Dendritic cell treated with granulocyte-macrophage colony-stimulating factor and Interleukin-4, amounts not matched to agents 40 ng/mL and 50 ng/mL, for 4 days (primary cell): ENCODE data around the gene LMO4.

Experiments
- H3K27ac Mint-ChIP-seq: one replicate; pipeline ENCODE4 v1.8.0; 2022; ENCODE audit warnings: mild to moderate bottlenecking, mixed read lengths
- H3K27me3 Mint-ChIP-seq: one replicate; pipeline ENCODE4 v1.8.0; 2022; ENCODE audit warnings: mild to moderate bottlenecking, mixed read lengths
- H3K36me3 Mint-ChIP-seq: one replicate; pipeline ENCODE4 v1.8.0; 2022; ENCODE audit warnings: low read depth, mixed read lengths
- H3K4me1 Mint-ChIP-seq: one replicate; pipeline ENCODE4 v1.8.0; 2022; ENCODE audit warnings: low read depth, mixed read lengths
- H3K4me3 Mint-ChIP-seq: one replicate; pipeline ENCODE4 v1.8.0; 2022; ENCODE audit warnings: mild to moderate bottlenecking, moderate library complexity, mixed read lengths
- H3K9me3 Mint-ChIP-seq: one replicate; pipeline ENCODE4 v1.8.0; 2022; ENCODE audit warnings: mixed read lengths
- intact Hi-C: fragments of 100-400 bp; cut with micrococcal nuclease; formaldehyde crosslinking; loops from one replicate; pipeline ENCODE4 v1.15.0; 2022

LMO4 gene

DNA sequence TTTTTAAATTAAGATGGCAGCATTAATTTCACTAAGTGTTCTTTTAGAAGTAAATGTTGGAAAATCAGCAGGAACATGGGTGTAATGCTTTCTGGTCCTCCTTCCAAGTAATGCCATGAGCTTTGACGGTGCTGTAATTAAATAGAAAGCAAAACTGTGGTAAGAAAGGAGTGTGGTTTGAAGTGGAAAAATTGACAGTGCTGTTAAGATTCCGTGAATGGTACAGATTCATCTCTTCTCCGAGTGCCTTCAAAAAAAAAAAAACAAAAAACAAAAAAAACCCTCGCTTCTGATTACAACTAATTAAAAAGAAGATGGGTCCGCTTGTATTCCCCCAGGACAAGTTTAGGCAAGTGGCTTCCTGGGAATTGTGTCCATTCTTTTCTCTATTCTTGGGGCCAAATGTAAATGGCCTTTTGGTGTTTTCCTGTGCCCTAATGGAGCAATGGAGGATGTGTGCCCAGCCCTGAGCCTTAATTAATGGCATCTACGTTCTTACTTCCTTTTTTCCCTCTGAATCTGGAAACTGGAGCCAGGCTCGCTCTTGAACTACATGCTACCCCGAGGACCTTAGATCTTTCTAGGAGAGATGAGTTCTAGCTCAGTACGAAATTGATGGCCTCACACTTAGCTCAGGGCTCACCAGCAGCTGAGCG lies 5.1 kb downstream of the LMO4 start:
- Mint-ChIP-seq H3K4me1 (peaks cover 63% of the 10 kb centered on the region), H3K27me3 (peaks cover 3% of the 10 kb centered on the region), H3K36me3 (peaks cover 68% of the 10 kb centered on the region), H3K9me3 (no peaks in the 10 kb centered on the region), H3K27ac (peak overlapping the region; percentile 85), H3K4me3 (peak overlapping the region; percentile 78)
- intact Hi-C loops: loop anchor here (5.0 to 10.0 kb wide), 2 partner anchors 187 to 419 kb away; partner anchors contain the start of genes HS2ST1 and SELENOF

DNA sequence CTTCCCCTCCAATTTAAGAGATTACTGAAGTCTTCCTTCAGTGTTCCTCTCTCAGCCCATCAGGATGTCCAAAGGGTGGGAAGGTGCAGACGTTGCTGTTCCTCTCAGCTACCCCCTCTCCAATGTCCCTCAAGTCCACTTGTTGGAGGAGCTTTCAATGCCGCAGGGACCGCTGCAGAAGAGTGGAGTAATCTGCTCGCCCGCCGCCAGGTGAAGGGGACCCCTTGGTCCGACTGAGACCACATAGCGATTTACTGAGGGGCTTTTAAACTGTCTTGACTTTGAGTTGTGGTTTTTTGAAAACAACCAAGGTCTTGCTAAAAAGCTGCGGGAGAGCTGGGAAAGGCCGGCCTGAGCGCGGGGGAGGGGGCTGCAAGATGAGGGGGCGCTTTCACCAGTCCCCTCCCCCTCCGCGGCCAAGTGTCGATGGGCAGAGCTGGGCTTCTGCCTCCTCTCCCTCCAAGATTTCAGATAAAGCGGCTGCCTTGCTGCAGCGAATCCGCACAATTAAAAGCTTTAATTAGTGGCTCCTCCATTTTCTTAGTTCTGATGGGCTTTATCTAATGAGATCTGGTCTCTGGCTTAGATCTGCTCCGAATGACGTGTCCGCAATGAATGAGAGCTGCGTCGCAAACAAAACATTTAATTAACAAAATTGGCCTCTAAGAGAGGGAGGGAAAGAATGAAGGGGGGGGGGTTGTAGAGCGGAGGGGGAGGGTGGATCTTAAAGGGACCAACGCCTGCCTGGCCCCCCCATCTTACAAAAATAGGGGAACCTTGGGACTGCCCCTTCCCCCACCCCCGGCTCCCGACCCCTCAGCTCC lies 5.9 kb downstream of the LMO4 start:
- Mint-ChIP-seq H3K27ac (peak overlapping the region; percentile 85), H3K4me3 (peak overlapping the region; percentile 78), H3K36me3 (peaks cover 68% of the 10 kb centered on the region), H3K4me1 (peaks cover 64% of the 10 kb centered on the region), H3K9me3 (no peaks in the 10 kb centered on the region), H3K27me3 (peaks cover 3% of the 10 kb centered on the region)
- intact Hi-C loops: loop anchor here (5.0 to 10.0 kb wide), 2 partner anchors 187 to 420 kb away; partner anchors contain the start of genes HS2ST1 and SELENOF

- H3K36me3 Mint-ChIP-seq: peaks cover 75% of the 10 kb centered on the region
- peak overlapping the region; percentile 78 for H3K4me3 Mint-ChIP-seq
- intact Hi-C loops: loop anchor here (10.0 kb wide), 1 partner anchor 421 kb away; the partner anchor contains the start of genes HS2ST1 and SELENOF
- no peaks in the 10 kb centered on the region for H3K9me3 Mint-ChIP-seq
- H3K4me1 Mint-ChIP-seq: peaks cover 62% of the 10 kb centered on the region
- H3K27ac Mint-ChIP-seq: peak overlapping the region; percentile 85
- peaks cover 3% of the 10 kb centered on the region for H3K27me3 Mint-ChIP-seq
These were observed 6.7 kb downstream of the LMO4 start for GRCh38 chr1:87335175-87335884.

DNA sequence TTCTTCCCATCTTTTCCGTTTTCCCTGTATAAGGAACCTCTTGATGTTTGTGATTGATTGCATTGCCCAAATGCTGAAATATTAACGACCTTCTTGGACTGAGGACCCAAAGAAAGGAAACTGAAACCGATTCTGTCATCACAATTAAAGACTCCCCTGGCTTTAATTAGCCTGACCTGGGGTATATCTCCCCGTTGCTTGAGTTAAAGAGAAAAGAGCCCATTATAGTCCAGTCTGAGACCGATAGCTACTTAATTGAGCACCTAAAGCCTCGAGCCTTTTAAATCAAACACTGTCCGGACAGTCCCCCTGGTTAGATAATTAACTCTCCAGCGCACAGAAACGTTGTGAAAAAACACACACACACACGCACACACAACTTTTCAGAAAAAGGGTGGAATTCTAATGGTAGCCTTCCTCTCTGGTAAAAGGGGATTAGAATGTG lies 8.0 kb downstream of the LMO4 start:
- Mint-ChIP-seq H3K4me1 (peaks cover 49% of the 10 kb centered on the region), H3K27ac (peak overlapping the region; percentile 12), H3K27me3 (peaks cover 3% of the 10 kb centered on the region), H3K9me3 (no peaks in the 10 kb centered on the region), H3K4me3 (no peak overlapping the region), H3K36me3 (peaks cover 81% of the 10 kb centered on the region)
- intact Hi-C loops: loop anchor here (10.0 kb wide), 1 partner anchor 422 kb away; the partner anchor contains the start of genes HS2ST1 and SELENOF

- H3K27me3 Mint-ChIP-seq: no peaks in the 10 kb centered on the region
- intact Hi-C loops: loop anchor here (10.0 kb wide), 1 partner anchor 423 kb away; the partner anchor contains the start of genes HS2ST1 and SELENOF
- H3K9me3 Mint-ChIP-seq: no peaks in the 10 kb centered on the region
- H3K36me3 Mint-ChIP-seq: peaks cover 81% of the 10 kb centered on the region
- H3K4me1 Mint-ChIP-seq: peaks cover 39% of the 10 kb centered on the region
- H3K4me3 Mint-ChIP-seq: no peak overlapping the region
- no peak overlapping the region for H3K27ac Mint-ChIP-seq
These were observed 8.9 kb downstream of the LMO4 start for GRCh38 chr1:87337606-87338005.

GRCh38 chr1:87338566-87338965 lies 9.9 kb downstream of the LMO4 start:
- no peaks in the 10 kb centered on the region for H3K27me3 Mint-ChIP-seq
- peaks cover 35% of the 10 kb centered on the region for H3K4me1 Mint-ChIP-seq
- intact Hi-C loops: loop anchor here (10.0 kb wide), 1 partner anchor 424 kb away; the partner anchor contains the start of genes HS2ST1 and SELENOF
- no peak overlapping the region for H3K4me3 Mint-ChIP-seq
- H3K27ac Mint-ChIP-seq: no peak overlapping the region
- H3K9me3 Mint-ChIP-seq: no peaks in the 10 kb centered on the region
- H3K36me3 Mint-ChIP-seq: peaks cover 81% of the 10 kb centered on the region

- intact Hi-C loops: no loop called here
- Mint-ChIP-seq H3K4me1 (peaks cover 13% of the 10 kb centered on the region), H3K4me3 (no peak overlapping the region), H3K9me3 (no peaks in the 10 kb centered on the region), H3K27me3 (no peaks in the 10 kb centered on the region), H3K27ac (no peak overlapping the region), H3K36me3 (peaks cover 68% of the 10 kb centered on the region)
These were observed 15.6 kb downstream of the LMO4 start for GRCh38 chr1:87344231-87344630.

- peaks cover 48% of the 10 kb centered on the region for H3K36me3 Mint-ChIP-seq
- no peaks in the 10 kb centered on the region for H3K9me3 Mint-ChIP-seq
- no peaks in the 10 kb centered on the region for H3K27me3 Mint-ChIP-seq
- no peak overlapping the region for H3K4me3 Mint-ChIP-seq
- peaks cover 13% of the 10 kb centered on the region for H3K4me1 Mint-ChIP-seq
- intact Hi-C loops: no loop called here
- H3K27ac Mint-ChIP-seq: peak overlapping the region; percentile 38
These were observed 17.6 kb downstream of the LMO4 start for GRCh38 chr1:87346130-87346814.

DNA sequence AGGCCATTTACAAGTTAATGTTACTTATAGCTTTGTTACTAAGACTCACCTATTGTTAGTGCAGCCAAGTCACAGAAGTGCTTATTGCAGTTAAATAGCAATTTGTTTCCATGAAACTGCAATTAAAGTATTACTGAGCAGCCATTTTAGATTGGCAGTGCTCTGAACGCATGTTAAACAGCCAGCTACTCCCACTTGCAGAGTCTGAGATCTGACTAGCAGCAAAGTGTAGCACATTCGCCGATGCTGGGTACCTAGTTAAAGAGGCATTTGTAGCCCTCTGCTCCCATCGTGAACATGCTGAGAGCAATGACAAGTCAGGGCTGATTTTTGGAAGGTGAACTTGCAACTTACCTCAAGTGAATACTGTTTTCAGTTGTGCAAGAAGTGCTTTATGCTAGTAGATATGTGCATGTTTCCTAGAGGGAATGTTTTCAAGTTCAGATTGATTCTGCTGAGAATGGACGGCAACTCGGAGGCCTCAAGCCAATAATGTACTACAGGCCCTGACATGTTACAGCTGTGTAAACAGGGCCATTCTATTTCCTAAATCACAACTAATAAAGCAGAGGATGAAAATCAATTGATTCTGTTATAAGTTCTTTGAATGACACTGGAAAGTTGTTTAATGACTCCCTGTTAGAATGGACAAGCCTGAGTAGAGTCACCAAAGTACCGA lies 19.8 kb downstream of the LMO4 start:
- intact Hi-C loops: no loop called here
- no peaks in the 10 kb centered on the region for H3K9me3 Mint-ChIP-seq
- no peak overlapping the region for H3K27ac Mint-ChIP-seq

GRCh38 chr1:87349036-87349435 lies 20.4 kb downstream of the LMO4 start:
- peaks cover 13% of the 10 kb centered on the region for H3K4me1 Mint-ChIP-seq
- H3K27me3 Mint-ChIP-seq: no peaks in the 10 kb centered on the region
- no peak overlapping the region for H3K4me3 Mint-ChIP-seq
- no peak overlapping the region for H3K27ac Mint-ChIP-seq
- intact Hi-C loops: no loop called here
- H3K36me3 Mint-ChIP-seq: peaks cover 27% of the 10 kb centered on the region
- H3K9me3 Mint-ChIP-seq: no peaks in the 10 kb centered on the region

More for the DNA sequence above, 19.8 kb downstream of the LMO4 start:
- H3K4me3 Mint-ChIP-seq: no peak overlapping the region
- peaks cover 13% of the 10 kb centered on the region for H3K4me1 Mint-ChIP-seq
- peaks cover 32% of the 10 kb centered on the region for H3K36me3 Mint-ChIP-seq
- H3K27me3 Mint-ChIP-seq: no peaks in the 10 kb centered on the region

- intact Hi-C loops: no loop called here
These were observed 27.2 kb downstream of the LMO4 start for GRCh38 chr1:87355894-87356293.

DNA sequence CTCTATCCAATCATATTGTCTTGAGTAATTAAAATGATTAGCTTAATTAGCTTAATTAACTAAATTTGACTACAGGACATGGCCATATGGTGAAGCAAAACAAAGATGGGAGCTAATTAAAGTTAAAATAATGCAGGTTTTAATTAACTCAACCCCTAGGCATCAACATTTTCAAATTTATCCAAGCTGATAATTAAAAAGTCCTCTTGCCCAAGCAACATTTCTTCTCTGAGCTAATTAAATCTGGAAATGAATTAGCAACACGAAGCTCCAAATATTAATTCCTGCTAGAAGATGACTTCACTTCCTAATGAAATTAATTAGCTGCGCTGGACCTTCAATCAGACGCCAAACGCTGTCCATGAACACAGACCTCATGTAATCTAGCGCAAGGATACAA lies 27.9 kb downstream of the LMO4 start:
- Mint-ChIP-seq H3K27ac (no peak overlapping the region), H3K9me3 (no peaks in the 10 kb centered on the region), H3K27me3 (no peaks in the 10 kb centered on the region), H3K4me1 (no peaks in the 10 kb centered on the region), H3K4me3 (no peak overlapping the region), H3K36me3 (peaks cover 4% of the 10 kb centered on the region)
- intact Hi-C loops: no loop called here

More at GRCh38 chr1:87355894-87356293, 27.2 kb downstream of the LMO4 start:
- Mint-ChIP-seq H3K9me3 (no peaks in the 10 kb centered on the region), H3K4me1 (no peaks in the 10 kb centered on the region), H3K27me3 (no peaks in the 10 kb centered on the region), H3K27ac (no peak overlapping the region), H3K4me3 (no peak overlapping the region), H3K36me3 (peaks cover 7% of the 10 kb centered on the region)

DNA sequence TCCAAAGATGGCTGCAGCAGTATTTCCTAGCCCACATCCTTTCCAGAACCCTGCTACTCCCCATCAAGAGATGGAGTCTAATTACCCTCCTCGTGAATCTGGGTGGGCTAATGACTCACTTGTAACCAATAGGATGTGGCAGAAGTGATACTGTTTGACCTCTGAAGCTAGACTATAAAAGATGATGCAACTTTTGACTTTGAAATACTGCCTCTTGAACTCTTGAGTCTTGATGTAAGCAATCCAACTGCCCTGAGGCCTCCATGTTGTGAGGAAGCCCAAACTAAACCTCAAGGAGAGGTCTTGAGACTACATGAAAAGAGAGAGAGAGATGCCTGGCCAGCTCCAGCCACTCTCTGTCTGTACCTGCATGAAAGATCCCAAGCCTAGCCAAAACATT lies 29.5 kb downstream of the LMO4 start:
- Mint-ChIP-seq H3K27me3 (no peaks in the 10 kb centered on the region), H3K27ac (no peak overlapping the region), H3K4me3 (no peak overlapping the region), H3K4me1 (no peaks in the 10 kb centered on the region), H3K36me3 (no peaks in the 10 kb centered on the region), H3K9me3 (no peaks in the 10 kb centered on the region)
- intact Hi-C loops: no loop called here
